ENCODE measurements around the gene GALNT2. TPM values are rescaled to one million over a fixed set of nuclear protein-coding genes. Genes with fewer than 3 reads are reported as not detected.

The GALNT2 gene
- total and polyA plus RNA-seq, 2 experiments from 2014 or later: 17.8 to 48.3 TPM

DNA sequence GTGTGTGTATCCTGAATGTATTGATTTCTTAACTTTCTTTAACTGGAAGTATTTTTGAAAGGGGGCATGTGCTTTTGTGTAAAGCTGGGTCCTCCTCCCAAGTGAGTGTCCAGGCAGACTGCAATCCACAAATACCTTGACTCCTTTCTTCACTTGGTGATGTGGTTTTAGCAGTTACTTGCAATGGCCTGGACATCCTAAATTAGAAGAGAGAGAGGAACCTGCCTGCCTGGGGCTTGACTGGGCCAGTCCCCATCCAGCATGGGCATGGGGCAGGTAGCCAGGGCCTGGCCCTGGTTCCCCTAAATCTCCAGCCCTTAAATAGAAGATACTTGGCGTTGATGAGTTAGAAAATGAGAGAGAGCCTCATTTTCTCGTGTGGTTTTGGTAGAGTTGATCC, 199.4 kb downstream of the GALNT2 start:
- DNase-seq (ENCODE audit: low spot score) (no peak), ATAC-seq (no peak)
- TF ChIP-seq ZNF331 (CRISPR knock-in tag; IDR thresholded peaks at IDR 0.05; ENCODE audit: low read depth): no peak
- no peak for TF ChIP-seq ETS1 (IDR thresholded peaks at IDR 0.05)
- no peak overlapping the region for H3K27ac ChIP-seq (ENCODE audit: low read depth)
- H2AFZ ChIP-seq: no peak overlapping the region
- H3K4me3 Mint-ChIP-seq: no peak overlapping the region
- no peak overlapping the region for H3K4me3 ChIP-seq
- no peaks in the 10 kb centered on the region for H3K9me3 Mint-ChIP-seq
- no peaks in the 10 kb centered on the region for H3K79me2 ChIP-seq (replicated peaks; ENCODE audit: insufficient read depth)
- no peaks in the 10 kb centered on the region for H3K9me2 ChIP-seq (ENCODE audit: insufficient read depth)
- H3F3A ChIP-seq (replicated peaks; ENCODE audit: low read depth): no peaks in the 10 kb centered on the region
- peaks cover 12% of the 10 kb centered on the region for H3K4me1 Mint-ChIP-seq
- H3K4me1 ChIP-seq (ENCODE audit: insufficient read depth): peaks cover 2% of the 10 kb centered on the region; the same call in 1 of the 2 replicates
- no peaks in the 10 kb centered on the region for H3K27me3 ChIP-seq (ENCODE audit: insufficient read depth)
- H3K36me3 Mint-ChIP-seq (ENCODE audit: low read depth): peaks cover 27% of the 10 kb centered on the region
- H4K20me1 ChIP-seq (replicated peaks; ENCODE audit: insufficient read depth): no peaks in the 10 kb centered on the region
- peaks cover 7% of the 10 kb centered on the region for H3K27me3 Mint-ChIP-seq (ENCODE audit: insufficient read depth, low read depth, poor library complexity)
- H3K36me3 ChIP-seq (ENCODE audit: insufficient read depth): no peaks in the 10 kb centered on the region; the same call in 1 of the 2 replicates
- no peak overlapping the region for H3K27ac Mint-ChIP-seq
- H3K4me2 ChIP-seq: no peak overlapping the region

- Histone ChIP-seq H3K9me2 (ENCODE audit: insufficient read depth) (no peaks in the 10 kb centered on the region), H3K4me1 (ENCODE audit: insufficient read depth) (peaks cover 2% of the 10 kb centered on the region; the same call in 1 of the 2 replicates), H3K4me3 (no peak overlapping the region), H3K27me3 (ENCODE audit: insufficient read depth) (no peaks in the 10 kb centered on the region), H3K27ac (ENCODE audit: low read depth) (no peak overlapping the region), H4K20me1 (replicated peaks; ENCODE audit: insufficient read depth) (no peaks in the 10 kb centered on the region), H3K36me3 (ENCODE audit: insufficient read depth) (no peaks in the 10 kb centered on the region; the same call in 1 of the 2 replicates), H3K4me2 (no peak overlapping the region), H3K79me2 (replicated peaks; ENCODE audit: insufficient read depth) (no peaks in the 10 kb centered on the region), H2AFZ (no peak overlapping the region), H3F3A (replicated peaks; ENCODE audit: low read depth) (no peaks in the 10 kb centered on the region)
- H3K36me3 Mint-ChIP-seq (ENCODE audit: low read depth): peaks cover 27% of the 10 kb centered on the region
- no peaks in the 10 kb centered on the region for H3K9me3 Mint-ChIP-seq
- DNase-seq (ENCODE audit: low spot score) (no peak), ATAC-seq (no peak)
- H3K27ac Mint-ChIP-seq: no peak overlapping the region; the same call in 1 of the 2 replicates
- peaks cover 12% of the 10 kb centered on the region for H3K4me1 Mint-ChIP-seq
- H3K27me3 Mint-ChIP-seq (ENCODE audit: insufficient read depth, low read depth, poor library complexity): peaks cover 3% of the 10 kb centered on the region
- no peak overlapping the region for H3K4me3 Mint-ChIP-seq
- TF ChIP-seq CREB1 (CRISPR knock-in tag; IDR thresholded peaks at IDR 0.05; ENCODE audit: low read depth): no peak
- TF ChIP-seq ZNF462 (CRISPR knock-in tag; IDR thresholded peaks at IDR 0.05): no peak
- TF ChIP-seq EZH2phosphoT487 (IDR thresholded peaks at IDR 0.05; ENCODE audit: unreplicated experiment): no peak
- no peak for TF ChIP-seq ZNF331 (CRISPR knock-in tag; IDR thresholded peaks at IDR 0.05; ENCODE audit: low read depth)
- no peak for TF ChIP-seq STAT1 (IDR thresholded peaks at IDR 0.05; ENCODE audit: unreplicated experiment)
- no peak for TF ChIP-seq EZH2 (IDR thresholded peaks at IDR 0.05; ENCODE audit: low read depth, unreplicated experiment)
- no peak for TF ChIP-seq NANOG (IDR thresholded peaks at IDR 0.05; ENCODE audit: borderline replicate concordance)
- no peak for TF ChIP-seq REST (IDR thresholded peaks at IDR 0.05; ENCODE audit: unreplicated experiment)
- no peak for TF ChIP-seq POLR2AphosphoS5 (IDR thresholded peaks at IDR 0.05; ENCODE audit: low read depth)
- no peak for TF ChIP-seq JUNB (IDR thresholded peaks at IDR 0.05; ENCODE audit: unreplicated experiment)
Measured at GRCh38 chr1:230267338-230268065, 200.5 kb downstream of the GALNT2 start.

All from GM23338 (cell line).